HepG2 (cell line): ENCODE data around the gene CORO7. TPM values are rescaled to one million over a fixed set of nuclear protein-coding genes. Genes with fewer than 3 reads are reported as not detected.

ENCODE experiments used
- AKNA ChIP-seq: sonication (generic); formaldehyde crosslinking; IDR thresholded peaks from 2 replicates; pipeline ENCODE4 v1.4.0; 2020; ENCODE audit warnings: missing genetic modification reagents, borderline replicate concordance
- CAMTA2 ChIP-seq: sonication (generic); formaldehyde crosslinking; IDR thresholded peaks from 2 replicates; pipeline ENCODE4 v1.4.0; 2020; ENCODE audit warnings: mild to moderate bottlenecking, missing genetic modification reagents, borderline replicate concordance
- DR1 ChIP-seq: sonication (generic); formaldehyde crosslinking; IDR thresholded peaks from 2 replicates; pipeline ENCODE4 v1.8.0; 2021; ENCODE audit warnings: mild to moderate bottlenecking, missing genetic modification reagents, inconsistent platforms
- ERF ChIP-seq: IDR thresholded peaks from 2 replicates; pipeline ENCODE4 v1.6.1; 2018; ENCODE audit warnings: missing biosample characterization, missing genetic modification reagents
- TEAD3 ChIP-seq: optimal IDR thresholded peaks from 2 replicates; pipeline ENCODE3; 2016; ENCODE audit warnings: borderline replicate concordance
- TRAFD1 ChIP-seq: sonication (generic); formaldehyde crosslinking; IDR thresholded peaks from 2 replicates; pipeline ENCODE4 v1.5.1; 2020; ENCODE audit warnings: missing genetic modification reagents, mild to moderate bottlenecking, borderline replicate concordance
- ZBTB10 ChIP-seq: sonication (generic); formaldehyde crosslinking; IDR thresholded peaks from 2 replicates; pipeline ENCODE4 v1.4.0; 2020; ENCODE audit warnings: missing genetic modification reagents, borderline replicate concordance
- ZFP36 ChIP-seq: fragments of 150-350 bp; IDR thresholded peaks from 2 replicates; pipeline ENCODE4 v1.6.1; 2018; ENCODE audit warnings: borderline replicate concordance, low read length, low read depth; ENCODE audit not compliant: partially characterized antibody
- ZNF18 ChIP-seq: sonication (generic); formaldehyde crosslinking; IDR thresholded peaks from 2 replicates; pipeline ENCODE4 v1.8.0; 2022; ENCODE audit warnings: mild to moderate bottlenecking, missing genetic modification reagents; ENCODE audit not compliant: insufficient replicate concordance
- ZNF24 ChIP-seq: fragments of 450-650 bp; IDR thresholded peaks from 2 replicates; pipeline ENCODE4 v1.6.1; 2017; ENCODE audit warnings: antibody characterized with exemption, mild to moderate bottlenecking
- ZNF263 ChIP-seq: sonication (generic); formaldehyde crosslinking; IDR thresholded peaks from 2 replicates; pipeline ENCODE4 v1.4.0; 2020; ENCODE audit warnings: missing genetic modification reagents
- ZNF546 ChIP-seq: sonication (generic); formaldehyde crosslinking; conservative IDR thresholded peaks from 2 replicates; pipeline ENCODE4 v1.8.1; 2023; ENCODE audit warnings: mild to moderate bottlenecking, missing genetic modification reagents
- ZNF572 ChIP-seq: sonication (generic); formaldehyde crosslinking; IDR thresholded peaks from 2 replicates; pipeline ENCODE4 v1.5.1; 2020; ENCODE audit warnings: mild to moderate bottlenecking, missing genetic modification reagents
- ZNF784 ChIP-seq: sonication (generic); formaldehyde crosslinking; IDR thresholded peaks from 2 replicates; pipeline ENCODE4 v1.5.1; 2020; ENCODE audit warnings: missing genetic modification reagents, mild to moderate bottlenecking, borderline replicate concordance
- ZSCAN29 ChIP-seq: sonication (generic); formaldehyde crosslinking; conservative IDR thresholded peaks from 2 replicates; pipeline ENCODE4 v1.4.0; 2020; ENCODE audit warnings: mild to moderate bottlenecking, missing genetic modification reagents
- polyA plus RNA-seq, 8 experiments: library from polyadenylated mRNA; depleted of rRNA in 3 of 8; stranded (reverse) in 7 of 8; unstranded in 1 of 8; fragments of >200 nt; fragmentation: Illumina TruSeq in 4 of 8; extraction: Trizol in 4 of 8; gene quantifications; 2 replicates each; pipeline versions ENCODE4 v1.2.1 to v1.2.3, GENCODE V29; 2011 to 2016; ENCODE audit warnings: low read depth in 4 of 8, missing spikeins in 1 of 8, mixed read lengths in 1 of 8; ENCODE audit not compliant: insufficient read depth in 1 of 8
- total RNA-seq, 5 experiments: library from RNA; depleted of rRNA; stranded (reverse); fragments of >200 nt; fragmentation: Illumina TruSeq; extraction: Trizol; gene quantifications; 2 replicates each; pipeline ENCODE4 v1.2.3, GENCODE V29; 2016; ENCODE audit warnings: low read depth in 1 of 5

The CORO7 gene
- total and polyA plus RNA-seq, 2 of the 13 experiments (the other 11 are each of a cell fraction or from before 2014, with no cell fraction given): 9.9 to 14.3 TPM

- 0 out of 2 replicates have a peak, but pooled peaks have one; percentile 14 for TF ChIP-seq ERF (CRISPR knock-in tag)
- no peak for TF ChIP-seq ZNF546
- TF ChIP-seq CAMTA2 (CRISPR knock-in tag): no peak
- no peak; the same call in 1 of the 2 replicates for TF ChIP-seq ZNF263 (CRISPR knock-in tag)
- no peak for TF ChIP-seq AKNA
- TF ChIP-seq ZNF784: no peak
- no peak for TF ChIP-seq ZNF572 (CRISPR knock-in tag)
- TF ChIP-seq TRAFD1 (CRISPR knock-in tag): no peak
- TF ChIP-seq ZBTB10 (CRISPR knock-in tag): peak; percentile 51; the same call in 1 of the 2 replicates
- TF ChIP-seq TEAD3: no peak
- TF ChIP-seq ZNF18 (CRISPR knock-in tag): peak; percentile 33
- TF ChIP-seq ZNF24: no peak
- TF ChIP-seq ZSCAN29 (CRISPR knock-in tag): 0 out of 2 replicates have a peak, but pooled peaks have one; percentile 28
- TF ChIP-seq ZFP36: no peak
- peak; percentile 46; the same call in 1 of the 2 replicates for TF ChIP-seq DR1 (CRISPR knock-in tag)
Observed at GRCh38 chr16:4313563-4314531, 102.5 kb downstream of the CORO7 start (continued).
